Measurements from ENCODE around the gene SOX1. TPM values are rescaled to one million over a fixed set of nuclear protein-coding genes. Genes with fewer than 3 reads are reported as not detected.

SOX1 gene
- total and polyA plus RNA-seq, 10 of the 15 experiments (the other 5 are each of a cell fraction or from before 2014, with no cell fraction given): not detected

GRCh38 chr13:112057439-112057735 is 9.6 kb upstream of the SOX1 start:
- no peak overlapping the region for H3K9ac ChIP-seq (ENCODE audit: control insufficient read depth, insufficient read depth, low read length)
- no peaks in the 10 kb centered on the region for H3K4me1 ChIP-seq (ENCODE audit: control insufficient read depth, insufficient read depth, low read length)
- H3K27me3 ChIP-seq (replicated peaks in 1 of 2; ENCODE audit: control insufficient read depth in 2 of 2, insufficient read depth in 2 of 2, low read length in 1 of 2): no peaks in the 10 kb centered on the region; a peak in 1 of 4 replicates
- ChIA-PET POLR2A (no interaction called here), CTCF (no interaction called here), SMC1A (ENCODE audit: uncharacterized antibody, unreplicated experiment) (no interaction called here), RAD21 (ENCODE audit: unreplicated experiment) (no interaction called here)
- H3K79me2 ChIP-seq (ENCODE audit: control insufficient read depth, insufficient read depth, low read length): no peaks in the 10 kb centered on the region
- no peak overlapping the region for H2AFZ ChIP-seq (ENCODE audit: control insufficient read depth, low read depth, low read length)
- TF ChIP-seq PML (IDR thresholded peaks at IDR 0.05; ENCODE audit: low read length) (no peak), MEF2A (IDR thresholded peaks at IDR 0.05; ENCODE audit: insufficient read depth, low read depth, low read length) (no peak), TCF12 (IDR thresholded peaks at IDR 0.05; ENCODE audit: low read depth, low read length) (no peak), BHLHE40 (IDR thresholded peaks at IDR 0.05; ENCODE audit: borderline replicate concordance in 1 of 2, low read depth in 2 of 2, low read length in 1 of 2) (no peak)
- in situ Hi-C loops (cut with MboI) (no loop called here), intact Hi-C loops (cut with micrococcal nuclease; ENCODE audit: unreplicated experiment) (no loop called here)
- no peak overlapping the region for H3K4me3 ChIP-seq
- ATAC-seq (no peak), FAIRE-seq (no peak), DNase-seq (ENCODE audit: low read depth, low spot score) (no peak)
- no peak overlapping the region for H3K27ac ChIP-seq (ENCODE audit: control insufficient read depth, insufficient read depth)
- H4K20me1 ChIP-seq (ENCODE audit: control insufficient read depth, insufficient read depth): no peaks in the 10 kb centered on the region
- WGBS (ENCODE audit: insufficient coverage, insufficient replicate concordance, low lambda C conversion rate, missing lambda C conversion rate): 53% methylated on average over 24 of the region's 25 CpGs
- no TSS peak for BruUV-seq (replicated peaks)
- no peak overlapping the region for H3K4me2 ChIP-seq (ENCODE audit: control insufficient read depth, insufficient read depth)
- H3K36me3 ChIP-seq (ENCODE audit: control insufficient read depth in 2 of 2, insufficient read depth in 2 of 2, low read length in 1 of 2): no peaks in the 10 kb centered on the region
- H3K9me3 ChIP-seq (replicated peaks; ENCODE audit: control insufficient read depth, insufficient read depth, low read length): no peaks in the 10 kb centered on the region; the same call in 2 of the 3 replicates

- no peak overlapping the region for H2AFZ ChIP-seq (ENCODE audit: control insufficient read depth, low read depth, low read length)
- in situ Hi-C loops (cut with MboI): no loop called here
- DNase-seq (ENCODE audit: low read depth, low spot score) (no peak), ATAC-seq (no peak), FAIRE-seq (no peak)
- RAD21 ChIA-PET (ENCODE audit: unreplicated experiment): no interaction called here
- intact Hi-C loops (cut with micrococcal nuclease; ENCODE audit: unreplicated experiment): no loop called here
- H3K9ac ChIP-seq (ENCODE audit: control insufficient read depth, insufficient read depth, low read length): no peak overlapping the region
- WGBS (ENCODE audit: insufficient coverage, insufficient replicate concordance, low lambda C conversion rate, missing lambda C conversion rate): 26% methylated on average over 50 of the region's 57 CpGs
- H3K27ac ChIP-seq (ENCODE audit: control insufficient read depth, insufficient read depth): no peak overlapping the region
- SMC1A ChIA-PET (ENCODE audit: uncharacterized antibody, unreplicated experiment): no interaction called here
- H4K20me1 ChIP-seq (ENCODE audit: control insufficient read depth, insufficient read depth): no peaks in the 10 kb centered on the region
- POLR2A ChIA-PET: no interaction called here
- H3K4me2 ChIP-seq (ENCODE audit: control insufficient read depth, insufficient read depth): no peak overlapping the region
- H3K36me3 ChIP-seq (ENCODE audit: control insufficient read depth in 2 of 2, insufficient read depth in 2 of 2, low read length in 1 of 2): no peaks in the 10 kb centered on the region
- no peaks in the 10 kb centered on the region for H3K79me2 ChIP-seq (ENCODE audit: control insufficient read depth, insufficient read depth, low read length)
- no peaks in the 10 kb centered on the region for H3K4me1 ChIP-seq (ENCODE audit: control insufficient read depth, insufficient read depth, low read length)
- CTCF ChIA-PET: no interaction called here
- no peaks in the 10 kb centered on the region; a peak in 1 of 4 replicates for H3K27me3 ChIP-seq (replicated peaks in 1 of 2; ENCODE audit: control insufficient read depth in 2 of 2, insufficient read depth in 2 of 2, low read length in 1 of 2)
- no peak overlapping the region for H3K4me3 ChIP-seq
- BruUV-seq (replicated peaks): no TSS peak
- H3K9me3 ChIP-seq (replicated peaks; ENCODE audit: control insufficient read depth, insufficient read depth, low read length): no peaks in the 10 kb centered on the region; the same call in 2 of the 3 replicates
- TF ChIP-seq RBBP5 (conservative IDR thresholded peaks at IDR 0.05): no peak
- no peak for TF ChIP-seq CHD2 (IDR thresholded peaks at IDR 0.05; ENCODE audit: borderline replicate concordance, low read depth, low read length)
- TF ChIP-seq EGR1 (IDR thresholded peaks at IDR 0.05; ENCODE audit: borderline replicate concordance in 1 of 2, low read depth in 2 of 2, low read length in 2 of 2): no peak
- no peak for TF ChIP-seq ZBTB40 (IDR thresholded peaks at IDR 0.05; ENCODE audit: borderline replicate concordance)
- no peak for TF ChIP-seq CTCF (IDR thresholded peaks at IDR 0.05 in 2 of 3, conservative IDR thresholded peaks at IDR 0.05 in 1 of 3; ENCODE audit: control insufficient read depth in 2 of 3, extremely low read depth in 1 of 3, insufficient read depth in 1 of 3, low read depth in 3 of 3, low read length in 3 of 3)
- no peak for TF ChIP-seq ZNF274 (IDR thresholded peaks at IDR 0.05; ENCODE audit: insufficient read depth, insufficient read length)
Measured at GRCh38 chr13:112057736-112058518, 9.0 kb upstream of the SOX1 start.
